ENCODE measurements around the gene BLOC1S5. TPM values are rescaled to one million over a fixed set of nuclear protein-coding genes. Genes with fewer than 3 reads are reported as not detected.

The BLOC1S5 gene
- total RNA-seq, 1 experiment from 2014 or later = 11.8 TPM

- ChIA-PET CTCF (no interaction called here), POLR2A (no interaction called here)
- no peaks in the 10 kb centered on the region for H3K4me1 ChIP-seq (ENCODE audit: control insufficient read depth, insufficient read depth, low read length)
- ATAC-seq (no peak), DNase-seq (ENCODE audit: low read depth, low spot score) (no peak)
- TF ChIP-seq POLR2AphosphoS5 (IDR thresholded peaks at IDR 0.05; ENCODE audit: low read depth, low read length) (no peak), CTCF (IDR thresholded peaks at IDR 0.05) (no peak), TCF7L2 (IDR thresholded peaks at IDR 0.05; ENCODE audit: low read depth, low read length) (no peak), SIN3A (IDR thresholded peaks at IDR 0.05; ENCODE audit: borderline replicate concordance, insufficient read depth, low read depth, low read length) (no peak), REST (IDR thresholded peaks at IDR 0.05; ENCODE audit: insufficient read depth in 1 of 2, low read depth in 2 of 2, low read length in 1 of 2) (no peak)
- no peak overlapping the region for H3K27ac ChIP-seq (ENCODE audit: low read length)
- H3K9me3 ChIP-seq (ENCODE audit: control insufficient read depth, insufficient read depth, low read depth, low read length) = no peaks in the 10 kb centered on the region
- no TSS peak for BruUV-seq (replicated peaks)
- H3K27me3 ChIP-seq (ENCODE audit: control insufficient read depth, insufficient read depth, low read length) = no peaks in the 10 kb centered on the region
- in situ Hi-C loops (cut with HindIII; ENCODE audit: low pct_unique_long_range_greater_than_20kb, low sequenced_read_pairs) (no loop called here), intact Hi-C loops (cut with micrococcal nuclease; ENCODE audit: unreplicated experiment) (no loop called here)
- no peak overlapping the region for H3K4me3 ChIP-seq (ENCODE audit: low read depth in 2 of 2, low read length in 2 of 2)
- H3K36me3 ChIP-seq (ENCODE audit: control insufficient read depth, insufficient read depth, low read length) = no peaks in the 10 kb centered on the region
Measured at GRCh38 chr6:8026800-8027199, 37.4 kb downstream of the BLOC1S5 start.

GRCh38 chr6:8025191-8025590, 39.0 kb downstream of the BLOC1S5 start:
- Histone ChIP-seq H3K9me3 (ENCODE audit: control insufficient read depth, insufficient read depth, low read depth, low read length) (no peaks in the 10 kb centered on the region), H3K4me3 (ENCODE audit: low read depth in 2 of 2, low read length in 2 of 2) (no peak overlapping the region), H3K4me1 (ENCODE audit: control insufficient read depth, insufficient read depth, low read length) (no peaks in the 10 kb centered on the region), H3K27me3 (ENCODE audit: control insufficient read depth, insufficient read depth, low read length) (no peaks in the 10 kb centered on the region), H3K27ac (ENCODE audit: low read length) (no peak overlapping the region), H3K36me3 (ENCODE audit: control insufficient read depth, insufficient read depth, low read length) (no peaks in the 10 kb centered on the region)
- CTCF ChIA-PET = no interaction called here
- DNase-seq (ENCODE audit: low read depth, low spot score) = no peak
- POLR2A ChIA-PET = no interaction called here
- in situ Hi-C loops (cut with HindIII; ENCODE audit: low pct_unique_long_range_greater_than_20kb, low sequenced_read_pairs) = no loop called here
- BruUV-seq (replicated peaks) = no TSS peak
- TF ChIP-seq TCF7L2 (IDR thresholded peaks at IDR 0.05; ENCODE audit: low read depth, low read length) = no peak
- intact Hi-C loops (cut with micrococcal nuclease; ENCODE audit: unreplicated experiment) = no loop called here
- ATAC-seq = peak; percentile 38; the same call in 1 of the 2 replicates

GRCh38 chr6:8023638-8024037, 40.6 kb downstream of the BLOC1S5 start:
- no peak overlapping the region for H3K27ac ChIP-seq (ENCODE audit: low read length)
- no peak for TF ChIP-seq CTCF (IDR thresholded peaks at IDR 0.05)
- TF ChIP-seq SIN3A (IDR thresholded peaks at IDR 0.05; ENCODE audit: borderline replicate concordance, insufficient read depth, low read depth, low read length) = no peak
- no peak for TF ChIP-seq REST (IDR thresholded peaks at IDR 0.05; ENCODE audit: insufficient read depth in 1 of 2, low read depth in 2 of 2, low read length in 1 of 2)
- TF ChIP-seq POLR2AphosphoS5 (IDR thresholded peaks at IDR 0.05; ENCODE audit: low read depth, low read length) = no peak
- no peak for TF ChIP-seq TCF7L2 (IDR thresholded peaks at IDR 0.05; ENCODE audit: low read depth, low read length)
- CTCF ChIA-PET = no interaction called here
- ATAC-seq = no peak
- POLR2A ChIA-PET = no interaction called here
- H3K4me1 ChIP-seq (ENCODE audit: control insufficient read depth, insufficient read depth, low read length) = no peaks in the 10 kb centered on the region
- DNase-seq (ENCODE audit: low read depth, low spot score) = no peak
- no peaks in the 10 kb centered on the region for H3K27me3 ChIP-seq (ENCODE audit: control insufficient read depth, insufficient read depth, low read length)
- no TSS peak for BruUV-seq (replicated peaks)
- in situ Hi-C loops (cut with HindIII; ENCODE audit: low pct_unique_long_range_greater_than_20kb, low sequenced_read_pairs) (no loop called here), intact Hi-C loops (cut with micrococcal nuclease; ENCODE audit: unreplicated experiment) (no loop called here)
- H3K9me3 ChIP-seq (ENCODE audit: control insufficient read depth, insufficient read depth, low read depth, low read length) = no peaks in the 10 kb centered on the region
- H3K36me3 ChIP-seq (ENCODE audit: control insufficient read depth, insufficient read depth, low read length) = no peaks in the 10 kb centered on the region
- no peak overlapping the region for H3K4me3 ChIP-seq (ENCODE audit: low read depth in 2 of 2, low read length in 2 of 2)
